ENCODE results near the gene RPS26.

- no peak for TF ChIP-seq XRCC5 (optimal IDR thresholded peaks at IDR 0.05; ENCODE audit: low read length)
- no peak; the same call in 1 of the 2 replicates for TF ChIP-seq KAT8 (CRISPR knock-in tag; IDR thresholded peaks at IDR 0.05)
- TF ChIP-seq ZNF747 (CRISPR knock-in tag; IDR thresholded peaks at IDR 0.05; ENCODE audit: borderline replicate concordance): no peak
- TF ChIP-seq ZNF607 (CRISPR knock-in tag; IDR thresholded peaks at IDR 0.05; ENCODE audit: borderline replicate concordance): no peak; the same call in 1 of the 2 replicates
- TF ChIP-seq CC2D1A (CRISPR knock-in tag; IDR thresholded peaks at IDR 0.05): no peak
- no peak for TF ChIP-seq ZFP37 (CRISPR knock-in tag; IDR thresholded peaks at IDR 0.05; ENCODE audit: borderline replicate concordance)
- no peak for TF ChIP-seq KDM5A (IDR thresholded peaks at IDR 0.05; ENCODE audit: borderline replicate concordance, low read length)
- peak; percentile 48 for TF ChIP-seq PATZ1 (CRISPR knock-in tag; IDR thresholded peaks at IDR 0.05)
- peak; percentile 81; the same call in 1 of the 2 replicates for TF ChIP-seq ESRRA (CRISPR knock-in tag; IDR thresholded peaks at IDR 0.05; ENCODE audit: low read depth)
- no peak for TF ChIP-seq ZNF775 (CRISPR knock-in tag; IDR thresholded peaks at IDR 0.05; ENCODE audit: borderline replicate concordance)
- peak in 1 of 2 experiments; percentile 75; a peak in 2 of 4 replicates for TF ChIP-seq EP300 (IDR thresholded peaks at IDR 0.05; ENCODE audit: low read depth in 2 of 2, low read length in 2 of 2)
- TF ChIP-seq EP300 (CRISPR knock-in tag; IDR thresholded peaks at IDR 0.05; ENCODE audit: borderline replicate concordance): peak; percentile 55; the same call in 1 of the 2 replicates
- no peak for TF ChIP-seq ZNF879 (CRISPR knock-in tag; IDR thresholded peaks at IDR 0.05)
- TF ChIP-seq CTCF (CRISPR knock-in tag; IDR thresholded peaks at IDR 0.05): no peak
- no peak for TF ChIP-seq FOXO4 (CRISPR knock-in tag; conservative IDR thresholded peaks at IDR 0.05)
Measured at GRCh38 chr12:56010111-56010570, 31.6 kb upstream of the RPS26 start.
